Measurements from ENCODE around the gene SLC25A13. TPM values are rescaled to one million over a fixed set of nuclear protein-coding genes. Genes with fewer than 3 reads are reported as not detected.

Gene SLC25A13
- total and polyA plus RNA-seq, 2 of the 8 experiments (the other 6 are each of a cell fraction or from before 2014, with no cell fraction given) = 30.8 to 85.4 TPM

GRCh38 chr7:96233084-96233483, 88.8 kb downstream of the SLC25A13 start:
- Histone ChIP-seq H4K91ac (replicated peaks; ENCODE audit: insufficient read length, low read length) (no peak overlapping the region), H3K56ac (replicated peaks; ENCODE audit: insufficient read length, low read depth, low read length) (no peak overlapping the region), H3K4ac (replicated peaks; ENCODE audit: insufficient read length, low read depth, low read length) (no peak overlapping the region), H3K14ac (ENCODE audit: insufficient read length) (no peak overlapping the region), H3K36me3 (ENCODE audit: control insufficient read depth in 2 of 4, insufficient read depth in 4 of 4, low read length in 3 of 4) (peaks cover 0 to 16% (median 4%) of the 10 kb centered on the region in 4 experiments; a peak in 3 of 8 replicates), H4K20me1 (replicated peaks in 1 of 2; ENCODE audit: control insufficient read depth in 1 of 2, insufficient read depth in 2 of 2, low read length in 2 of 2) (peaks cover 0 to 3% of the 10 kb centered on the region in 2 experiments), H3K9me3 (ENCODE audit: insufficient read depth in 2 of 2, low read depth in 1 of 2, low read length in 1 of 2) (peaks cover 0 to 9% of the 10 kb centered on the region in 2 experiments; a peak in 1 of 4 replicates), H3K79me2 (ENCODE audit: control insufficient read depth in 1 of 2, insufficient read depth in 2 of 2, low read length in 2 of 2) (no peaks in the 10 kb centered on the region), H3K79me1 (ENCODE audit: low read depth, low read length) (peaks cover 7% of the 10 kb centered on the region; the same call in 1 of the 2 replicates), H2BK15ac (ENCODE audit: low read length) (no peak overlapping the region), H4K5ac (ENCODE audit: insufficient read length, low read depth, low read length) (no peak overlapping the region), H4K8ac (ENCODE audit: extremely low read depth, insufficient read depth, low read length) (no peak overlapping the region), H3K4me2 (ENCODE audit: insufficient read depth in 1 of 2, low read depth in 2 of 2, low read length in 2 of 2) (no peak overlapping the region), H3K27ac (ENCODE audit: low read depth, low read length) (no peak overlapping the region), H2BK5ac (ENCODE audit: low read depth, low read length) (no peak overlapping the region), H3K27me3 (replicated peaks in 1 of 4; ENCODE audit: control insufficient read depth in 3 of 4, extremely low read depth in 1 of 4, insufficient read depth in 3 of 4, low read length in 3 of 4) (no peaks in the 10 kb centered on the region), H3K23me2 (ENCODE audit: low read depth, low read length) (no peaks in the 10 kb centered on the region), H3K9ac (replicated peaks in 1 of 4; ENCODE audit: extremely low read depth in 1 of 4, low read depth in 3 of 4, low read length in 3 of 4) (no peak overlapping the region), H2AFZ (ENCODE audit: low read length) (no peak overlapping the region), H3K4me1 (replicated peaks in 1 of 4; ENCODE audit: control insufficient read depth in 3 of 4, insufficient read depth in 4 of 4, low read length in 3 of 4) (no peaks in the 10 kb centered on the region), H3K23ac (ENCODE audit: insufficient read length) (no peak overlapping the region), H2BK12ac (ENCODE audit: low read depth, low read length) (no peak overlapping the region), H3K18ac (ENCODE audit: extremely low read depth, low read length) (no peak overlapping the region), H2AK5ac (ENCODE audit: low read depth, low read length) (no peak overlapping the region), H3K4me3 (ENCODE audit: extremely low read depth in 1 of 4, insufficient read depth in 2 of 4, low read depth in 3 of 4, low read length in 4 of 4) (no peak overlapping the region), H2BK120ac (replicated peaks; ENCODE audit: low read depth, low read length) (no peak overlapping the region), H2BK20ac (ENCODE audit: low read length) (no peak overlapping the region)
- no peak for DNase-seq (ENCODE audit: low read depth in 1 of 2, low spot score in 2 of 2)
- TF ChIP-seq BACH1 (IDR thresholded peaks at IDR 0.05; ENCODE audit: low read length) (no peak), TBP (IDR thresholded peaks at IDR 0.05; ENCODE audit: low read depth, low read length) (no peak), KDM1A (IDR thresholded peaks at IDR 0.05; ENCODE audit: borderline replicate concordance, low read length) (no peak), MAX (IDR thresholded peaks at IDR 0.05) (no peak), TEAD4 (IDR thresholded peaks at IDR 0.05; ENCODE audit: low read depth, low read length) (no peak), NANOG (IDR thresholded peaks at IDR 0.05; ENCODE audit: insufficient read depth, low read depth, low read length, poor library complexity, severe bottlenecking) (no peak), EZH2 (IDR thresholded peaks at IDR 0.05; ENCODE audit: low read depth, low read length, severe bottlenecking) (no peak), TAF7 (optimal IDR thresholded peaks at IDR 0.05; ENCODE audit: borderline replicate concordance, low read depth, low read length) (no peak), POLR2A (IDR thresholded peaks at IDR 0.05; ENCODE audit: control extremely low read depth in 1 of 2, low read depth in 2 of 2, low read length in 2 of 2) (no peak), RXRA (IDR thresholded peaks at IDR 0.05; ENCODE audit: insufficient read depth, low read depth, low read length) (no peak), JUND (IDR thresholded peaks at IDR 0.05; ENCODE audit: low read length) (no peak), TAF1 (IDR thresholded peaks at IDR 0.05; ENCODE audit: low read depth, low read length) (no peak), BCL11A (IDR thresholded peaks at IDR 0.05; ENCODE audit: low read depth in 2 of 2, low read length in 2 of 2) (no peak), SAP30 (IDR thresholded peaks at IDR 0.05; ENCODE audit: insufficient read depth, insufficient replicate concordance, low read length) (no peak)
- no peak for FAIRE-seq
- POLR2A ChIA-PET (ENCODE audit: partially characterized antibody) = no interaction called here
- 92% methylated on average over 3 of the region's 3 CpGs; no CpG with 5 or more reads in 1 of the 2 experiments for WGBS, 2 experiments (ENCODE audit: extremely low coverage in 1 of 2, insufficient coverage in 1 of 2, insufficient read length in 1 of 2, insufficient replicate concordance in 2 of 2, low coverage in 1 of 2, low lambda C conversion rate in 2 of 2, missing lambda C conversion rate in 1 of 2)
- CTCF ChIA-PET (ENCODE audit: partially characterized antibody) = interaction anchor here (1.8 kb wide), 1 partner anchor 8 kb away, joined by 7 read pairs; no protein-coding TSS in a partner anchor

All from H1 (cell line).